ENCODE data around the gene IFI35. TPM values are rescaled to one million over a fixed set of nuclear protein-coding genes. Genes with fewer than 3 reads are reported as not detected.
"Not testable (repeated sequence)": the region's sequence is repeated elsewhere in the genome, so short reads cannot be mapped to it uniquely, and the experiment has no call there.

Gene IFI35
- total RNA-seq, 2 experiments from 2014 or later = 125 to 175 TPM

DNA sequence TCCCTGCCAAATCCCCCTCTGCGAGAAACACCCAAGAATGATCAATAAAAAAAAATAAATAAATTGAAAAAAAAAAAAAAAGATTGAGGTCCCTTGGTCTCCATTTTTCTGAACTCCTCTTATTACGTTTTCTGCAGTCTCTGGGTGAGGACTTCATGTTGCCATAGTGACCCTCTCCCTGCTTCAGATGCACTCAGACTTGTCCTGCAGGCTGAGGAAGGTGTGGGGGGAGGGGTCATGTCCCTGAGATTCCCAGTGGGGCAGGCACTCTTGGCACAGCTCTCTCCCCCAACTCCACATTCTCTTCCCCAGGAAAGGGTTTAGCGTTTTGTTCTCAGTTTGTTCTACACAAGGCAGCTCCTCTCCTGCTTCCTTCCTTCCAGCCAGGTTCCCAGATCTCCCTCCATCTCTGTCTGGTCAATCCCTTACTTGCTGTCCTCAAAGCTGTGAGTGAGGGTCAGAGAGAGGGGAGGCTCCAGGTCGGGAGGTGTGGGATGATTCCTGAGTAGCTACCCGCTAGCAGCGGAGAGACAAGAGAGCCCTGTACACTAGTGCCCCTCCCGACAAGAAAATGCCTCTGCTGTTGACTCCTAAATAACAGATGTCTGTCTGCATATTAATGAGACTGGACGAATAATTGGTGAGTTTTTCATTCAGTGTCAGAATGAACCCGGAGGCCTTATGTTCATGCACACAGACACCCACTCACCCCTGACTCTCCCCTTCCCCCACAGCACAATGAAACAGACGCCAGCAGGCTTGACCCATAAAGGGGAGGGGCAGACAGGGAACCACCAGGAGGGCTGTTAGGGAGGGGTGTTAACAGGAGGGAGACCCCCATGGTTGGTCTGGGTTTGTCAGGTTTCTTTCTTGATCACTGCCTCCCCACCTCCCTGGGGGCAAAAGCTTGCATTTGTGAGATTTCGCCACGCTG lies 27.6 kb downstream of the IFI35 start:
- no peaks in the 10 kb centered on the region for H3K4me1 Mint-ChIP-seq
- H3K36me3 Mint-ChIP-seq = no peaks in the 10 kb centered on the region
- no peak for DNase-seq
- no peak overlapping the region for H3K27ac Mint-ChIP-seq
- no peaks in the 10 kb centered on the region for H3K9me3 Mint-ChIP-seq (ENCODE audit: low read depth)
- no peak overlapping the region for H3K4me3 Mint-ChIP-seq
- no peak for ATAC-seq
- CTCF ChIA-PET = interaction anchor here (1.4 kb wide), 1 partner anchor 10 kb away, joined by 5 read pairs; no protein-coding TSS in a partner anchor
- no peaks in the 10 kb centered on the region for H3K27me3 Mint-ChIP-seq

DNA sequence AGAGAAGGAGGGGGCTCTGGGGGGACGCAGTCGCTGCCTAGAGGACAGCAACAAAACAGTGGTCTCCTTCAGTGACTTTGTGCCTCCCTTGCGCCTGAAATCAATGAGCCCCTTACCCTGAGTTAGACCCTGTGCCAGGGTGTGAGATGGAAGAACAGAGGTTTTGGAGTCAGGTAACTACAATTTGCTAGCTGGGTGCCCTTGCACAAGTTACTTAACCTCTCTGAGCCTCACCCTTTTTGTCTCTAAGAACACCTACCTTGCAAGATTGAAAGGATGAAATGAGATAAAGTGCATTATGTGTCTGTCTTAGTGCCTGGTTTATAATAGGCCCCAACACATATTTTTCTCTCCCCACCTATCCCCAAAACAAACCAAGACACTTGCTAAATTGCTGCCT lies 28.3 kb downstream of the IFI35 start:
- CTCF ChIA-PET = no interaction called here
- H3K4me1 Mint-ChIP-seq = no peaks in the 10 kb centered on the region
- H3K36me3 Mint-ChIP-seq = no peaks in the 10 kb centered on the region
- no peak overlapping the region for H3K4me3 Mint-ChIP-seq
- no peak overlapping the region for H3K27ac Mint-ChIP-seq
- no peak for DNase-seq
- H3K27me3 Mint-ChIP-seq = no peaks in the 10 kb centered on the region
- no peaks in the 10 kb centered on the region for H3K9me3 Mint-ChIP-seq (ENCODE audit: low read depth)
- ATAC-seq = no peak

DNA sequence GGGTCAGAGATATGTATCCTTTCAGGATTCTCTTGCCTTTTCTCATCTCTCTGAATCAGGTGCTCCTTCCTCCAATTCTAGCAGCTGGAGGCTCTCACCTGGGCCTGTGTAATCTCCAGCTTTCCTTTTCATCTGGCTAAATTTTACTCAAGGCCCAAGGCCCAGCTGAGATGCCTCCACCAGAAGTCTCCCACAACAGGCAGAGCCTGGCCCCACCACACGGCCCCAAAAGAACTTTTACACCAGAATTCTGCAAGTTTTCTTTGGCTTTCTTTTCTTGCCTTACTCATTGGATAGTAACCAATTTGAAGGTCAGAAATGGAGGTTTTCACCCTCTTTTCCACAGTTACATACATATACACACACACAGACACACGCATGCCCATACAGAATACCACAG lies 33.1 kb downstream of the IFI35 start:
- Mint-ChIP-seq H3K27ac (no peak overlapping the region), H3K4me3 (no peak overlapping the region), H3K27me3 (no peaks in the 10 kb centered on the region), H3K9me3 (ENCODE audit: low read depth) (no peaks in the 10 kb centered on the region), H3K4me1 (no peaks in the 10 kb centered on the region), H3K36me3 (peaks cover 7% of the 10 kb centered on the region)
- CTCF ChIA-PET = no interaction called here
- ATAC-seq (no peak), DNase-seq (no peak)

DNA sequence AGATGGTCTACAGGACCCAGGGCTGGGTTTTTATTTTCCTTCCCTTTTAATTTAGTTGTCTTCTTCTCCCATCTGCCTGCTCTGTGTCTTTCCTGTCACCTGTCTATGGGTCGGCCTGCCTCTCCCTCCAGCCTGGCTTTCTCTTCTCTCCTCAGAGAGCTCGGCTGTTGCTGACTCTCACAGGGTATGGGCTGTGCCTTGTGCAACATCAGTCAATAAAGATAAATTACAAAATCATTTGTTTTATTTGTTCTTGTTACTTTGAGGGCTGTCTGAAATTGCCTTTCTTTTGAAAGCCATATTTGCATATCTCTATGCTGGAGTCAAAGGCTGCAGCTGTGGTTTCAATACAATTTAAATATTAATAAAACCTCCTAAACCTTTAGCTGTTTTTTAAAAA lies 34.1 kb downstream of the IFI35 start:
- DNase-seq (no peak), ATAC-seq (no peak)
- Mint-ChIP-seq H3K27me3 (no peaks in the 10 kb centered on the region), H3K4me3 (no peak overlapping the region), H3K4me1 (no peaks in the 10 kb centered on the region), H3K36me3 (peaks cover 10% of the 10 kb centered on the region), H3K27ac (no peak overlapping the region), H3K9me3 (ENCODE audit: low read depth) (no peaks in the 10 kb centered on the region)
- CTCF ChIA-PET = no interaction called here

DNA sequence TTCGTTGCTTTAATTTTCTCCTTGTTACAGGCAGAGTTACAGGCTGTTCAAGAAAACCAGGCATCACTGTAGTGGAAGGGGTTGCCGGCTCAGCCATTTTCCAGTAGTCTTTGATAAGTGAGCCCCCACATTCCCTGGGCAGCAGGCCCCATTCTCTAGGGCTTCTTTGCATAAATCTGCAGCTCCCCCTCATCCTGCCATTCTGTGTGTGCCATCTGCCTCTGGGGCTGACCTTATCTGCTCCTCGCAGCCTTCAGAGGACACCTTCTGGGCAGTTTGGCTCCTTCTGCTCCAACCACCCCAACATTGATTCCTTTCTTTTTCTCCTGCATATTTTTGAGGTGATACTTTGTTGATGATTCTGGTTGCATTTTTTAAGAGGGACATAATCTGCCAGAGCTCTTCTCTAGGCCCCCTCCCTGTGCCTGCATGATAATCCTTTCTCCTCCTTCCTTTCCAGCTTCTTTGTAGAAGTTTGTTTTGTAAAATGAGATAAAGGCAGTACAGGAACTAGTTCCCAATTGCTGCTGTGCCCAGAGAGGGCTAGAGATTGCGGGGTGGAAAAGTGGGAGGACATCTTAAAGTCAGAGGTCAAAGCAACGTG lies 35.5 kb downstream of the IFI35 start:
- Mint-ChIP-seq H3K27ac (no peak overlapping the region), H3K4me1 (no peaks in the 10 kb centered on the region), H3K27me3 (no peaks in the 10 kb centered on the region), H3K36me3 (peaks cover 12% of the 10 kb centered on the region), H3K4me3 (no peak overlapping the region), H3K9me3 (ENCODE audit: low read depth) (no peaks in the 10 kb centered on the region)
- CTCF ChIA-PET = no interaction called here
- DNase-seq (no peak), ATAC-seq (no peak)

DNA sequence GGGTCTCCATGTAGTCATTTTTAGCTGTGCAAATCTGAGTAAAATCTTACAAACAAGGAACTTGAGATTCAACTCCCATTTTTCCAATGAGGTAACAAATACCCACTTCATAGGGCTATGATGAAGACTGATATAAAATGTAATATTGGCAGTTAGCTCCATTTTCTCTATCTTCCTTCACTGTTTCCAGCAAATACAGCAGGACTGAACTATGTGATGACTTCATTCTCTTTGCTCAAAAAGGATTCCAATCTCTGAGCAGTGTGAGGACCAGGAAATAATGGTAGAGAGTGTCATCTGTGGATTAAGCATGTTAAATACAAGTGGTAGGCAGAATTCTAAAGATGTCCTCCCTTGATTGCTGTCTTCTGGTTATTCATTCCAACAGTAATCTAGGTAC lies 36.7 kb downstream of the IFI35 start:
- CTCF ChIA-PET = no interaction called here

DNA sequence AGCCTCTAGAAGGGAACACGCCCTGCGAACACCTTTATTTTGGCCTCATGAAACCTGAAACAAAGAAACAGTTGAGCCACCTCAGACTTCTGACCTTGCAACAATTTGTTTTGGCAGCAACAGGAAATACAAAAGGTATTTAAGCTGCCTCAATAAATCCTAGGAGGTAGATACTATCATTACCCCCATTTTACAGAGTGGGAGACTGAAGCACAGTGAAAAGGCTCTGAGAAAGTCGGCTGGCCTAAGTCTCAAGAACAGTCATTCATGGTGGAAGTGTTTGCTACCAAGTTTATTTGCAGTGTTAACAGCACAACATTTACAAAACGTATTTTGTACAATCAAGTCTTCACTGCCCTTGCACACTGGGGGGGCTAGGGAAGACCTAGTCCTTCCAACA lies 37.4 kb downstream of the IFI35 start:
- H3K4me3 Mint-ChIP-seq = no peak overlapping the region
- DNase-seq (no peak), ATAC-seq (no peak)
- H3K9me3 Mint-ChIP-seq (ENCODE audit: low read depth) = no peaks in the 10 kb centered on the region
- H3K4me1 Mint-ChIP-seq = no peaks in the 10 kb centered on the region
- peaks cover 21% of the 10 kb centered on the region for H3K36me3 Mint-ChIP-seq
- H3K27ac Mint-ChIP-seq = no peak overlapping the region
- H3K27me3 Mint-ChIP-seq = no peaks in the 10 kb centered on the region
- CTCF ChIA-PET = interaction anchor here (0.8 to 1.5 kb wide), 2 partner anchors 10 to 47 kb away, joined by 3 read pairs; no protein-coding TSS in a partner anchor

More for the DNA sequence above, 36.7 kb downstream of the IFI35 start:
- Mint-ChIP-seq H3K9me3 (ENCODE audit: low read depth) (no peaks in the 10 kb centered on the region), H3K36me3 (peaks cover 15% of the 10 kb centered on the region), H3K4me3 (no peak overlapping the region), H3K27me3 (no peaks in the 10 kb centered on the region), H3K4me1 (no peaks in the 10 kb centered on the region), H3K27ac (no peak overlapping the region)
- ATAC-seq (no peak), DNase-seq (no peak)

DNA sequence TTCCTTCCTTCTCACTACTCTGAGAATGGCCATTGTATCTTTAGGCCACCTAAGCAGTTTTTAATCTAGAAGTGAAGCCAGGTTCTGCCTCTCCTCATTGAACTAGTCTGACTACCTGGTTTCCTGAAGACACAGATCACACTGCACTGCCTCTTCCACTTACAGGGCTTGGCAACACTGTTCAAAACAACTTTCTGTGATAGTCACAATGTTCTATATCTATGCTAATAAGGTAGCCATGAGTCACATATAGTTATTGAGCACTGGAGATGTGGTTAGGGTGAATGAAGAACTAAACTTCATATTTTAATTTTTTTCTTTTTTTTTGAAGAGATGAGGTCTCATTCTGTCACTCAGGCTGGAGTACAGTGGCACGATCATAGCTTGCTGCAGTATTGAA lies 45.4 kb downstream of the IFI35 start:
- no peaks in the 10 kb centered on the region for H3K4me1 Mint-ChIP-seq
- ATAC-seq = no peak
- no peak overlapping the region for H3K27ac Mint-ChIP-seq
- H3K9me3 Mint-ChIP-seq (ENCODE audit: low read depth) = no peaks in the 10 kb centered on the region
- no peak for DNase-seq
- H3K4me3 Mint-ChIP-seq = no peak overlapping the region
- H3K27me3 Mint-ChIP-seq = no peaks in the 10 kb centered on the region
- CTCF ChIA-PET = no interaction called here
- peaks cover 51% of the 10 kb centered on the region for H3K36me3 Mint-ChIP-seq

DNA sequence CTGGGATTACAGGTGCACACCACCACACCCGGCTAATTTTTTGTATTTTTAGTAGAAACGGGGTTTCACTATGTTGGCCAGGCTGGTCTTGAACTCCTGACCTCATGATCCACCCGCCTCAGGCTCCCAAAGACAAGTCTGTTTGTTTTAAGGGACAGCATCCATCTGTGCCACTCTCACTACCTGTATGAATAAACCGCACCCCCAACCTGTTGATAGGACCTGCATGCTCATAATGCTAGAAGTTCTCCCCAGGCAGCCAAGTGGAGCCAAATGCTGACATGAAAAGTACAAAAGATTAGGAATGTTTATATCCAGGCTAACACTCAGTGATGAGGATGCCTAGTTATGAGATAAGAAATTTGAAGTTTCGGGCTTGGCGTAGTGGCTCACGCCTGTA lies 46.4 kb downstream of the IFI35 start:
- H3K4me1 Mint-ChIP-seq; ATAC-seq; DNase-seq; H3K27ac Mint-ChIP-seq; H3K9me3 Mint-ChIP-seq (ENCODE audit: low read depth); H3K27me3 Mint-ChIP-seq; H3K4me3 Mint-ChIP-seq: not testable (repeated sequence)
- H3K36me3 Mint-ChIP-seq = peaks cover 48% of the 10 kb centered on the region
- CTCF ChIA-PET = interaction anchor here (1.0 kb wide), 1 partner anchor 8 kb away, joined by 3 read pairs; no protein-coding TSS in a partner anchor

DNA sequence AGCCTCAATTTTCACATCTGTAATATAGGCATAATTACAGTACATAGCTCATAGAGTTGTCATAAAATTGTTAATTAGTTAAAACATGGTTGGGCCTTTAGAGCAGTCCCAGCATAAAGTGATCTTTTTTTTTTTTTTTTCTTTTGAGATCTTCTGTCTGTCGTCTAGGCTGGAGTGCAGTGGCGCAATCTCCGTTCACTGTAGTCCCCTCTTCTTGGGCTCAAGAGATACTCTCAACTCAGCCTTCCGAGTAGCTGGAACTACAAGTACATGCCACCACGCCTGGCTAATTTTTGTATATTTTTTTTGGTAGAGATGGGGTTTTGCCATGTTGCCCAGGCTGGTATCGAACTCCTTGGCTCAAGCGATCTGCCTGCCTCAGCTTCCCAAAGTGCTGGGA lies 49.5 kb downstream of the IFI35 start:
- H3K27ac Mint-ChIP-seq = no peak overlapping the region
- H3K4me1 Mint-ChIP-seq = no peaks in the 10 kb centered on the region
- H3K9me3 Mint-ChIP-seq (ENCODE audit: low read depth) = no peaks in the 10 kb centered on the region
- H3K27me3 Mint-ChIP-seq = no peaks in the 10 kb centered on the region
- CTCF ChIA-PET = interaction anchor here (1.6 kb wide), 1 partner anchor 32 kb away, joined by 4 read pairs; no protein-coding TSS in a partner anchor
- DNase-seq (no peak), ATAC-seq (no peak)
- peaks cover 44% of the 10 kb centered on the region for H3K36me3 Mint-ChIP-seq
- H3K4me3 Mint-ChIP-seq = no peak overlapping the region

DNA sequence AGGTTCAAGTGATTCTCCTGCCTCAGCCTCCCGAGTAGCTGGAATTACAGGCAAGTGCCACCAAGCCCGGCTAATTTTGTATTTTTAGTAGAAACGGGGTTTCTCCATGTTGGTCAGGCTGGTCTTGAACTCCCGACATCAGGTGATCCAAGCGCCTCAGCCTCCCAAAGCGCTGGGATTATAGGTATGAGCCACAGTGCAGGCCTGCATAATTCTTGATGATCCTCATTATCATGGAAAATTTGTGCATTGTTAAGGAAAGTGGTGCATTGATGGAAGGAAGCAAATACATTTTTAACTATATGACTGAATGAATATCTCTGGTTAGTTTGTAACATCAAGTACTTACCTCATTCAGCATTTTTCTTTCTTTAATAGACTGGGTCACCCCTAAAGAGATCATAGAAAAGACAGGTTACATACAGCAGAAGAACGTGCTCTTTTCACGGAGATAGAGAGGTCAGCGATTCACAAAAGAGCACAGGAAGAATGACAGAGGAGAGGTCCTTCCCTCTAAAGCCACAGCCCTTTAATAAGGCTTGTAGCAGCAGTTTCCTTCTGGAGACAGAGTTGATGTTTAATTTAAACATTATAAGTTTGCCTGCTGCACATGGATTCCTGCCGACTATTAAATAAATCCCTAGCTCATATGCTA lies 56.5 kb downstream of the IFI35 start:
- H3K36me3 Mint-ChIP-seq = peaks cover 38% of the 10 kb centered on the region
- CTCF ChIA-PET = no interaction called here
- H3K27me3 Mint-ChIP-seq = no peaks in the 10 kb centered on the region

More for the DNA sequence above, 56.5 kb downstream of the IFI35 start:
- Mint-ChIP-seq H3K4me3 (no peak overlapping the region), H3K27ac (no peak overlapping the region), H3K4me1 (no peaks in the 10 kb centered on the region), H3K9me3 (ENCODE audit: low read depth) (no peaks in the 10 kb centered on the region)
- DNase-seq (no peak), ATAC-seq (no peak)

Measured in activated CD8-positive, alpha-beta memory T cell treated with anti-CD3 and anti-CD28 coated beads, Interleukin-2, amount 10 ng/mL, durations not matched to agents 7 days and 5 days (primary cell).